Spleen (tissue), 7 donors: Measurements from ENCODE around the gene FBN2.

Experiments used
- POLR2A ChIP-seq, 3 donors: fragments of 450-650 bp; IDR thresholded peaks; one replicate each; pipeline ENCODE4 v1.5.1; 2017; ENCODE audit warnings: antibody characterized with exemption in 3 of 3, mild to moderate bottlenecking in 1 of 3
- POLR2AphosphoS5 ChIP-seq, 3 donors: sonication (generic); formaldehyde crosslinking; IDR thresholded peaks; one replicate each; pipeline ENCODE4 v1.5.1; 2017; ENCODE audit warnings: antibody characterized with exemption in 3 of 3
- TF ChIP-seq, protein P1 (sequence below), 11 experiments: fragments of 200-600 bp in 7 of 11; fragments of 450-650 bp in 4 of 11; sonication (generic) in 4 of 11; IDR thresholded peaks in 8 of 11; conservative IDR thresholded peaks in 3 of 11; 1 replicate in 7 of 11; 2 replicates in 4 of 11; pipeline versions ENCODE4 v1.4.0 to v1.8.0; 2016 to 2021; ENCODE audit warnings: antibody characterized with exemption in 11 of 11, inconsistent platforms in 4 of 11, mild to moderate bottlenecking in 1 of 11
- donor health status: DM: no; HTN: no; CAD: no; lungs with moderate emphysema.
- donor health status: DM: no; HTN: no; CAD: no.
- donor health status: DM: no; HTN: no; CAD: no.

DNA sequence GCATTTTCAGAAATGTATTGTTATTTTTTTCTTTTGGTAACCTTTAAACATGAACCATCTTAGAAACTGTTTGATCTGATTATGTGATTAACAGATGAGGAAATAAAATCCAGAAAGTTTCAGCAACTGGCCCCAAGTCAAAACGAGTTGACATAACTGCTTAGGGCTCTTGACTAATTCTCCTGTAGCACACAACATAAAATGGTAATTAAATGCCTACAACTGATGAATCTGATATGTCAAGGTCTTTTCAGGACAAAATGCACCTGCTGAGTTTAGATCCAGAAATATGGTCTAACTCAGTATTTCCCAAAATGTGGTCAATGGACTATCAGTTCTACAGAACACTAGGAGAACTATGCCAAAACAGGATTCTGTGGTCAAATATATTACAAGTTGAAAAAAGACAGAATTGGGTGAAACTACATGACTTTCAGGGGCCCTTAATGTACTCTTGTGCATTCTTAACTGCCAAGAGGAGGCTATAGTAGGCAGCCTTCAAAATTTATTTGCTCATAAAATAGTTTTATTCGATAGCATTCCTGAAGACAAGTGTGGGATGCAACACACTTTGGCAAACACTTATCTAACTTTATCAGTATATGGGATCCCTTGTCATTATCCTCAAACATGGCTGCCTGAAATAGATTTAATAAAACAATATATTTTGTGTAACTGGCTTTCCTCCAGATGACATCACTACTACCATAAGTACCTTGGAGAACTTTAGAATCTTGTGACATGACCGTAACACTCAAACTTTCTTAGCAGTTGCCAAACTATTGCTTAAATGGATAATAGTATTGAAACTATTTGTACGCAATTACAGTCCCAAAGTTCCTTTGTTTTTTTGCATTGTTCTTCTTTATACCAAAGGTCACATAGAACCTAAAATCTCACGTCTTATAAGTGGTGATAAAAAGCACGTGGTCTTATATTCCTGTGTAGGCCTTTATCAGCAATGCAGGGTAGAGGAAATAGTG is 59.4 kb downstream of the FBN2 start:
- TF ChIP-seq, protein P1, sequence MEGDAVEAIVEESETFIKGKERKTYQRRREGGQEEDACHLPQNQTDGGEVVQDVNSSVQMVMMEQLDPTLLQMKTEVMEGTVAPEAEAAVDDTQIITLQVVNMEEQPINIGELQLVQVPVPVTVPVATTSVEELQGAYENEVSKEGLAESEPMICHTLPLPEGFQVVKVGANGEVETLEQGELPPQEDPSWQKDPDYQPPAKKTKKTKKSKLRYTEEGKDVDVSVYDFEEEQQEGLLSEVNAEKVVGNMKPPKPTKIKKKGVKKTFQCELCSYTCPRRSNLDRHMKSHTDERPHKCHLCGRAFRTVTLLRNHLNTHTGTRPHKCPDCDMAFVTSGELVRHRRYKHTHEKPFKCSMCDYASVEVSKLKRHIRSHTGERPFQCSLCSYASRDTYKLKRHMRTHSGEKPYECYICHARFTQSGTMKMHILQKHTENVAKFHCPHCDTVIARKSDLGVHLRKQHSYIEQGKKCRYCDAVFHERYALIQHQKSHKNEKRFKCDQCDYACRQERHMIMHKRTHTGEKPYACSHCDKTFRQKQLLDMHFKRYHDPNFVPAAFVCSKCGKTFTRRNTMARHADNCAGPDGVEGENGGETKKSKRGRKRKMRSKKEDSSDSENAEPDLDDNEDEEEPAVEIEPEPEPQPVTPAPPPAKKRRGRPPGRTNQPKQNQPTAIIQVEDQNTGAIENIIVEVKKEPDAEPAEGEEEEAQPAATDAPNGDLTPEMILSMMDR (IDR thresholded peaks at IDR 0.05 in 8 of 11, conservative IDR thresholded peaks at IDR 0.05 in 3 of 11): no peak
- TF ChIP-seq POLR2AphosphoS5 (IDR thresholded peaks at IDR 0.05) (no peak), POLR2A (IDR thresholded peaks at IDR 0.05) (no peak)
